GM19351 (cell line): ENCODE measurements around the gene S100A8.
"Not testable (repeated sequence)": the region's sequence is repeated elsewhere in the genome, so short reads cannot be mapped to it uniquely, and the experiment has no call there.

ENCODE experiments used
- ATAC-seq: cut with Tn5 transposase; IDR thresholded peaks from one replicate; pipeline ENCODE4 v1.9.1; 2021; ENCODE audit warnings: mild to moderate bottlenecking, moderate library complexity; ENCODE audit not compliant: unreplicated experiment

The S100A8 gene

GRCh38 chr1:153348511-153349362, 42.1 kb downstream of the S100A8 start, which contains the start of gene PGLYRP4:
PGLYRP4 (minus strand) TSS chr1:153348841; CDS start chr1:153347932, 909 bp downstream.
- ATAC-seq, result no peak

GRCh38 chr1:153347856-153348255, 43.0 kb downstream of the S100A8 start:
- no peak for ATAC-seq

GRCh38 chr1:153347049-153347448, 43.8 kb downstream of the S100A8 start:
- not testable (repeated sequence) for ATAC-seq

GRCh38 chr1:153346077-153346723, 44.7 kb downstream of the S100A8 start:
- ATAC-seq, result no peak

- ATAC-seq, result no peak
Measured at GRCh38 chr1:153345187-153346076, 45.4 kb downstream of the S100A8 start.

GRCh38 chr1:153344718-153345025, 46.2 kb downstream of the S100A8 start:
- ATAC-seq, result no peak

- no peak for ATAC-seq
Measured at GRCh38 chr1:153343811-153344717, 46.8 kb downstream of the S100A8 start.

- no peak for ATAC-seq
Measured at GRCh38 chr1:153343040-153343681, 47.7 kb downstream of the S100A8 start.

GRCh38 chr1:153342178-153342577, 48.7 kb downstream of the S100A8 start:
- ATAC-seq, result no peak

GRCh38 chr1:153341431-153341934, 49.4 kb downstream of the S100A8 start:
- ATAC-seq, result no peak

GRCh38 chr1:153340356-153340755, 50.5 kb downstream of the S100A8 start:
- no peak for ATAC-seq
